HL-60 (cell line): ENCODE results near the gene ECSCR.

Experiments used
- POLR2AphosphoS5 ChIP-seq: IDR thresholded peaks from 2 replicates; pipeline ENCODE4 v1.6.1; 2012; ENCODE audit warnings: low read depth
- TF ChIP-seq, protein P1 (sequence below): IDR thresholded peaks from one replicate; pipeline ENCODE4 v1.5.1; 2011; ENCODE audit warnings: low read length, control low read depth, inconsistent platforms; ENCODE audit not compliant: insufficient read depth

DNA sequence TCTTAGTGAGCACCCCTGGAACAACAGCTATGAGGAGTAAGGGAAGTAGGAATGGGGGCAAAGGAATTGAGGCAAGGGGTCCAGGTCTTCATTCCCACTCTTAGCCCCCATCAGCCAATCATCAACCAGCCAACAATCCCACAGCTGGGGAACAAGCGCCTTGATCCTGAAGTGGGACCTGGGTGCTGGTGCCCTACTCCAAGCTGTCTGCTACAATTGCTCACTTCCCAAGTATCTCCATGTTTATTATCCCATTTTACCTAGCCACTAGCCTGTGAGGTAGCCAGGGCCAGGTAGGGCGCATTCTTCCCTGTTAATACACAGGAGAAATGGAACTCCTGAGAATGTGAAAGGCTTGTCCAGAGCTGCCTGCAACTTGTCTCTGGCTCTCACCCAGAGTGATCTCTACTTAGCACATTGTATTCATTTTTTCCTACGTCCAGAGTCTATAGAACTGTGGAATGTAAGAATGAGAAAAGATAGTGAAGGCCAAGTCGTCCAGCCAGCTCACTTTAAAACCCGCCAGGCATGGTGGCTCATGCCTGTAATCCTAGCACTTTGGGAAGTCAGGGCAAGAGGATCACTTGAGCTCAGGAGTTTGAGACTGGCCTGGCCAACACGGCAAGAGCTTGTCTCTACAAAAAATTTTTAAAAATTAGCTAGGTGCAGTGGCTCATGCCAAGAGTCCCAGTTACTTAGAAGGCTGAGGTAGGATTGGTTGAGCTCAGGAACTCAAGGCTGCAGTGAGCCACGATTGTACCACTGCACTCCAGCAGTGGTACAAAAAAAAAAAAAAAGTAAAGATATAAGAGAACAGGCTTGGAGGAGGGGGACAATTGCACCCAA lies 17.0 kb downstream of the ECSCR start:
- TF ChIP-seq, protein P1, sequence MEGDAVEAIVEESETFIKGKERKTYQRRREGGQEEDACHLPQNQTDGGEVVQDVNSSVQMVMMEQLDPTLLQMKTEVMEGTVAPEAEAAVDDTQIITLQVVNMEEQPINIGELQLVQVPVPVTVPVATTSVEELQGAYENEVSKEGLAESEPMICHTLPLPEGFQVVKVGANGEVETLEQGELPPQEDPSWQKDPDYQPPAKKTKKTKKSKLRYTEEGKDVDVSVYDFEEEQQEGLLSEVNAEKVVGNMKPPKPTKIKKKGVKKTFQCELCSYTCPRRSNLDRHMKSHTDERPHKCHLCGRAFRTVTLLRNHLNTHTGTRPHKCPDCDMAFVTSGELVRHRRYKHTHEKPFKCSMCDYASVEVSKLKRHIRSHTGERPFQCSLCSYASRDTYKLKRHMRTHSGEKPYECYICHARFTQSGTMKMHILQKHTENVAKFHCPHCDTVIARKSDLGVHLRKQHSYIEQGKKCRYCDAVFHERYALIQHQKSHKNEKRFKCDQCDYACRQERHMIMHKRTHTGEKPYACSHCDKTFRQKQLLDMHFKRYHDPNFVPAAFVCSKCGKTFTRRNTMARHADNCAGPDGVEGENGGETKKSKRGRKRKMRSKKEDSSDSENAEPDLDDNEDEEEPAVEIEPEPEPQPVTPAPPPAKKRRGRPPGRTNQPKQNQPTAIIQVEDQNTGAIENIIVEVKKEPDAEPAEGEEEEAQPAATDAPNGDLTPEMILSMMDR: no peak
- TF ChIP-seq POLR2AphosphoS5: no peak
